Calu3 (cell line): ENCODE measurements around the gene CACNA2D3. TPM values are rescaled to one million over a fixed set of nuclear protein-coding genes. Genes with fewer than 3 reads are reported as not detected.

Experiments used
- BruUV-seq: library from RNA; stranded (reverse); fragments of 400-500 nt; replicated peaks from 2 replicates; lab custom pipeline; 2021; lab: Mats Ljungman, UMichigan
- CTCF ChIA-PET: fragments of 300-600 bp; sonication (Branson Sonifier 250); formaldehyde crosslinking; loops from one replicate; lab custom pipeline; 2022; ENCODE audit warnings: antibody characterized with exemption; lab: Charles Lee
- DNase-seq: peaks from one replicate; pipeline ENCODE4 v3.0.0; 2022
- H3K27ac Mint-ChIP-seq: one replicate; pipeline ENCODE4 v1.8.0; 2022; ENCODE audit warnings: mixed read lengths; ENCODE audit not compliant: unreplicated experiment
- H3K27me3 Mint-ChIP-seq: one replicate; pipeline ENCODE4 v1.8.0; 2022; ENCODE audit warnings: mixed read lengths; ENCODE audit not compliant: unreplicated experiment
- H3K36me3 Mint-ChIP-seq: one replicate; pipeline ENCODE4 v1.8.0; 2022; ENCODE audit warnings: mild to moderate bottlenecking, moderate library complexity, mixed read lengths; ENCODE audit not compliant: insufficient read depth, unreplicated experiment
- H3K4me1 Mint-ChIP-seq: one replicate; pipeline ENCODE4 v1.8.0; 2022; ENCODE audit warnings: mild to moderate bottlenecking, low read depth, mixed read lengths; ENCODE audit not compliant: unreplicated experiment
- H3K4me3 Mint-ChIP-seq: one replicate; pipeline ENCODE4 v1.8.0; 2022; ENCODE audit warnings: mild to moderate bottlenecking, low read depth, moderate library complexity, mixed read lengths; ENCODE audit not compliant: unreplicated experiment
- H3K9me3 Mint-ChIP-seq: one replicate; pipeline ENCODE4 v1.8.0; 2022; ENCODE audit warnings: low read depth, mixed read lengths; ENCODE audit not compliant: unreplicated experiment
- CTCF ChIP-seq: fragments of 200-600 bp; IDR thresholded peaks from one replicate; pipeline ENCODE4 v1.8.0; 2022; ENCODE audit warnings: antibody characterized with exemption; ENCODE audit not compliant: unreplicated experiment
- intact Hi-C: fragments of 100-400 bp; cut with micrococcal nuclease; formaldehyde crosslinking; loops from one replicate; pipeline ENCODE4 v1.10.0; 2022; ENCODE audit not compliant: unreplicated experiment
- total RNA-seq: library from RNA; stranded (reverse); gene quantifications from 2 replicates; pipeline ENCODE4 v1.2.3, GENCODE V29; 2022

CACNA2D3 gene
- total RNA-seq, 1 experiment from 2014 or later: not detected

- no peaks in the 10 kb centered on the region for H3K4me1 Mint-ChIP-seq
- CTCF ChIA-PET: no interaction called here
- peaks cover 12% of the 10 kb centered on the region for H3K27me3 Mint-ChIP-seq
- no peak for DNase-seq
- intact Hi-C loops: no loop called here
- no peaks in the 10 kb centered on the region for H3K36me3 Mint-ChIP-seq
- no TSS peak for BruUV-seq
- no peaks in the 10 kb centered on the region for H3K9me3 Mint-ChIP-seq
- no peak overlapping the region for H3K4me3 Mint-ChIP-seq
- no peak overlapping the region for H3K27ac Mint-ChIP-seq
- TF ChIP-seq CTCF: no peak
Observed at GRCh38 chr3:54859184-54859583, 736.8 kb downstream of the CACNA2D3 start.

DNA sequence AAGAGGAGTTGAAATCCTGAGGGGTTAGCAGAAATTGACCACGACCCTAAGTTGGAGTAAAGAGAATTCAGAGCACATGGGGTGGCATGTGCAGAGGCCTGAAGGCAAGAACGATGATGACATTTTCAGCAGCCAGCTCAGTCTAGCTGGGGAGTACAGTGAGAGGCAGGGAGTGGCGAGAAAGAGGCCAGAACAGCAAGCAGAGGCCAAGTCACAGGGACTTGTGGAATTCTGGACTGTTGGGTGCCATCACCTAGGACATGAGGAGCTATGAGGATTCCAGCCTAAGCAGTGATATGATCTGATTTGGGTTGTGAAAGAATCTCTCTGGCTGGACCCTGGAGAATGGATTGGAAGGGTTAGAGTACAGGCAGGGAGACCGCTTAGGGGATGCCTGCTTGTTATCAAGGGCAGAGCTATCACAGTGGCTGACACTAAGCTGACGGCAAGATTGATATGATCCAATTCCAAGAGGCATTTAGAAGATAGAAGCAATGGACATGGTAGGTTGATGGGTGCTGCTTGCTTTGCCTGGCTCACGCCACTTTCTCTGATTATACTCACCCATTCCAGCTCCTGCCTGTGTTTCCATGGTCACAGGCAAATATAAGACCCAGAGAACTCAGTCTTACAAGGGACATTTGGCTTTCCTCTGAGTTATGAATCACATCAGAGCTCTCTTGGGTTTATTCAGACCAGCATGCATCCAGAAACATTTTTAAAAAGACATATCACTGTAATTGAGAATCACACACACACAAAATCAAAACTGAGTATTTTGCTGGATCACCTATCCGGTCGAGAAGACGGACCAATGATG is 739.1 kb downstream of the CACNA2D3 start:
- DNase-seq: no peak
- Mint-ChIP-seq H3K36me3 (no peaks in the 10 kb centered on the region), H3K4me1 (no peaks in the 10 kb centered on the region), H3K4me3 (no peak overlapping the region), H3K27ac (no peak overlapping the region), H3K27me3 (peaks cover 12% of the 10 kb centered on the region), H3K9me3 (no peaks in the 10 kb centered on the region)
- CTCF ChIA-PET: no interaction called here
- intact Hi-C loops: no loop called here
- no peak for TF ChIP-seq CTCF
- BruUV-seq: no TSS peak

GRCh38 chr3:54862526-54862925 is 740.2 kb downstream of the CACNA2D3 start:
- Mint-ChIP-seq H3K4me1 (no peaks in the 10 kb centered on the region), H3K9me3 (no peaks in the 10 kb centered on the region), H3K27me3 (peaks cover 12% of the 10 kb centered on the region), H3K36me3 (no peaks in the 10 kb centered on the region), H3K4me3 (no peak overlapping the region), H3K27ac (no peak overlapping the region)
- CTCF ChIA-PET: no interaction called here
- TF ChIP-seq CTCF: no peak
- DNase-seq: no peak
- BruUV-seq: no TSS peak
- intact Hi-C loops: no loop called here

- H3K9me3 Mint-ChIP-seq: no peaks in the 10 kb centered on the region
- no peak overlapping the region for H3K4me3 Mint-ChIP-seq
- TF ChIP-seq CTCF: no peak
- BruUV-seq: no TSS peak
- no peaks in the 10 kb centered on the region for H3K4me1 Mint-ChIP-seq
- no peaks in the 10 kb centered on the region for H3K36me3 Mint-ChIP-seq
- intact Hi-C loops: no loop called here
- CTCF ChIA-PET: no interaction called here
- DNase-seq: no peak
- no peak overlapping the region for H3K27ac Mint-ChIP-seq
- peaks cover 12% of the 10 kb centered on the region for H3K27me3 Mint-ChIP-seq
Observed at GRCh38 chr3:54863366-54863765, 741.0 kb downstream of the CACNA2D3 start.
